Tibial nerve (tissue), 4 donors: ENCODE data around the gene SGCB.

ENCODE experiments used
- CTCF ChIP-seq, 5 experiments: fragments of 200-600 bp in 3 of 5; fragments of 450-650 bp in 2 of 5; sonication (generic) in 3 of 5; IDR thresholded peaks; one replicate each; pipeline ENCODE4 v1.5.1; 2016 to 2019; ENCODE audit warnings: antibody characterized with exemption in 5 of 5, mild to moderate bottlenecking in 3 of 5, moderate library complexity in 2 of 5
- EP300 ChIP-seq, 2 donors: sonication (generic); formaldehyde crosslinking; IDR thresholded peaks; one replicate each; pipeline ENCODE4 v1.6.1; 2017; ENCODE audit warnings: antibody characterized with exemption in 2 of 2, mild to moderate bottlenecking in 1 of 2
- POLR2A ChIP-seq, 2 donors: fragments of 450-650 bp; IDR thresholded peaks; one replicate each; pipeline ENCODE4 v1.6.1; 2017; ENCODE audit warnings: antibody characterized with exemption in 2 of 2, mild to moderate bottlenecking in 2 of 2, moderate library complexity in 2 of 2

- no peak for TF ChIP-seq EP300 (IDR thresholded peaks at IDR 0.05)
- TF ChIP-seq CTCF (IDR thresholded peaks at IDR 0.05): no peak
- TF ChIP-seq POLR2A (IDR thresholded peaks at IDR 0.05): no peak
Measured at GRCh38 chr4:52054254-52054653, 16.2 kb upstream of the SGCB start.
